HepG2 (cell line): ENCODE measurements around the gene PSMG3. TPM values are rescaled to one million over a fixed set of nuclear protein-coding genes. Genes with fewer than 3 reads are reported as not detected.

Experiments
- ATAC-seq: fragments of 200-7000 bp; cut with Tn5 transposase; 3 replicates; pipeline ENCODE4 v1.9.1; 2020; ENCODE audit warnings: mild to moderate bottlenecking, moderate library complexity
- BruUV-seq: library from RNA; stranded (reverse); fragments of 400-500 nt; replicated peaks from 2 replicates; lab custom pipeline; 2021; lab: Mats Ljungman, UMichigan
- CTCF ChIA-PET: fragments of 300-600 bp; formaldehyde crosslinking; extraction: SDS; loops from one replicate; lab custom pipeline; 2021; ENCODE audit warnings: low total read pairs, inconsistent platforms, low intra/inter-chr PET ratio; lab: Yijun Ruan, JAX
- POLR2A ChIA-PET: fragments of 350-600 bp; sonication (Branson Sonifier 250); formaldehyde crosslinking; loops from one replicate; lab custom pipeline; 2020; ENCODE audit warnings: antibody characterized with exemption, inconsistent platforms; lab: Yijun Ruan, JAX
- DNase-seq: peaks from one replicate; pipeline ENCODE4 v3.0.0-alpha.2; 2015; ENCODE audit warnings: low spot score
- FAIRE-seq: peaks from 3 replicates; lab custom pipeline; 2011; peaks lifted over from hg19 to GRCh38; lab: Jason Lieb, UNC
- H2AFZ ChIP-seq: one replicate; pipeline ENCODE4 v1.6.1; 2011; ENCODE audit warnings: low read length, inconsistent platforms
- H3K27ac ChIP-seq: fragments of 300-600 bp; 3 replicates; pipeline ENCODE4 v1.8.0; 2011; ENCODE audit warnings: mixed run types, mild to moderate bottlenecking, mixed read lengths, low read length, inconsistent platforms; ENCODE audit not compliant: insufficient read depth; ENCODE audit errors: extremely low read length
- H3K27me3 ChIP-seq, 2 experiments: fragments of 200-600 bp in 1 of 2; 2 replicates in 1 of 2; 3 replicates in 1 of 2; pipeline versions ENCODE4 v1.6.0 to v1.8.0; 2011; ENCODE audit warnings: low read length in 2 of 2, mild to moderate bottlenecking in 2 of 2, moderate library complexity in 2 of 2, inconsistent platforms in 1 of 2; ENCODE audit not compliant: insufficient read depth in 2 of 2, control insufficient read depth in 1 of 2
- H3K36me3 ChIP-seq, 2 experiments: fragments of 200-600 bp in 1 of 2; replicated peaks in 1 of 2; 2 replicates in 1 of 2; 3 replicates in 1 of 2; pipeline versions ENCODE4 v1.5.1 to v1.8.0; 2011; ENCODE audit warnings: low read length in 2 of 2, inconsistent platforms in 1 of 2; ENCODE audit not compliant: insufficient read depth in 2 of 2, control insufficient read depth in 1 of 2
- H3K4me1 ChIP-seq: 2 replicates; pipeline ENCODE4 v1.5.1; 2012; ENCODE audit warnings: low read length, inconsistent platforms; ENCODE audit not compliant: insufficient read depth
- H3K4me2 ChIP-seq: 2 replicates; pipeline ENCODE4 v1.6.0; 2011; ENCODE audit warnings: low read depth, low read length, inconsistent platforms
- H3K4me3 ChIP-seq, 3 experiments: fragments of 200-600 bp in 1 of 3; sonication (generic), shearing (Covaris generic) in 1 of 3; replicated peaks in 1 of 3; 2 replicates each; pipeline ENCODE4 v1.5.1; 2011 to 2016; ENCODE audit warnings: low read length in 3 of 3, inconsistent platforms in 2 of 3, low read depth in 2 of 3, mild to moderate bottlenecking in 2 of 3, control low read depth in 1 of 3, mixed read lengths in 1 of 3; ENCODE audit not compliant: insufficient read depth in 1 of 3
- H3K79me2 ChIP-seq: one replicate; pipeline ENCODE4 v1.6.1; 2011; ENCODE audit warnings: low read length, inconsistent platforms; ENCODE audit not compliant: insufficient read depth
- H3K9ac ChIP-seq: 2 replicates; pipeline ENCODE4 v1.6.0; 2011; ENCODE audit warnings: mild to moderate bottlenecking, low read depth, low read length, inconsistent platforms; ENCODE audit not compliant: insufficient read depth
- H3K9me3 ChIP-seq: 2 replicates; pipeline ENCODE4 v1.5.1; 2012; ENCODE audit warnings: mild to moderate bottlenecking, low read length
- H4K20me1 ChIP-seq: 2 replicates; pipeline ENCODE4 v1.6.0; 2011; ENCODE audit warnings: inconsistent platforms, mild to moderate bottlenecking, low read length, moderate library complexity; ENCODE audit not compliant: insufficient read depth
- ASH2L ChIP-seq: fragments of 300-600, 200-600 bp; sonication (generic); IDR thresholded peaks from 2 replicates; pipeline ENCODE4 v1.7.0; 2017; ENCODE audit warnings: low read depth, mild to moderate bottlenecking, moderate library complexity, mixed read lengths, low read length; ENCODE audit not compliant: insufficient read length
- DNMT3B ChIP-seq: conservative IDR thresholded peaks from 2 replicates; pipeline ENCODE4 v1.6.1; 2016; ENCODE audit warnings: missing biosample characterization, control low read depth
- GZF1 ChIP-seq: sonication (generic); formaldehyde crosslinking; IDR thresholded peaks from 2 replicates; pipeline ENCODE4 v1.5.1; 2020; ENCODE audit warnings: mild to moderate bottlenecking, missing genetic modification reagents
- RAD21 ChIP-seq: fragments of 450-650 bp; formaldehyde crosslinking; IDR thresholded peaks from 2 replicates; pipeline ENCODE4 v1.5.0; 2020; ENCODE audit warnings: mild to moderate bottlenecking
- ZBTB38 ChIP-seq: sonication (generic); formaldehyde crosslinking; IDR thresholded peaks from 2 replicates; pipeline ENCODE4 v1.5.1; 2020; ENCODE audit warnings: mild to moderate bottlenecking, missing genetic modification reagents
- ZFX ChIP-seq: sonication (generic); formaldehyde crosslinking; IDR thresholded peaks from 2 replicates; pipeline ENCODE4 v1.4.0; 2020; ENCODE audit warnings: mild to moderate bottlenecking, low read depth, missing genetic modification reagents, moderate library complexity
- ZNF501 ChIP-seq: sonication (generic); formaldehyde crosslinking; IDR thresholded peaks from 2 replicates; pipeline ENCODE4 v1.5.1; 2020; ENCODE audit warnings: mild to moderate bottlenecking, moderate library complexity, missing genetic modification reagents
- WGBS: methylation state at CpG from one replicate; pipeline ENCODE4 v1.1.6; 2017; ENCODE audit warnings: low lambda C conversion rate; 5-methylcytosine and 5-hydroxymethylcytosine counted together
- in situ Hi-C: cut with HindIII; loops from 2 replicates; pipeline ENCODE4 v1.10.0; 2017; ENCODE audit warnings: low pct_unique_long_range_greater_than_20kb; ENCODE audit not compliant: extremely low pct_ligation_motif_present
- intact Hi-C: fragments of 100-400 bp; cut with micrococcal nuclease; formaldehyde crosslinking; loops from one replicate; pipeline ENCODE4 v1.10.0; 2022; ENCODE audit not compliant: unreplicated experiment
- polyA plus RNA-seq, 8 experiments: library from polyadenylated mRNA; depleted of rRNA in 3 of 8; stranded (reverse) in 7 of 8; unstranded in 1 of 8; fragments of >200 nt; fragmentation: Illumina TruSeq in 4 of 8; extraction: Trizol in 4 of 8; gene quantifications; 2 replicates each; pipeline versions ENCODE4 v1.2.1 to v1.2.3, GENCODE V29; 2011 to 2016; ENCODE audit warnings: low read depth in 4 of 8, missing spikeins in 1 of 8, mixed read lengths in 1 of 8; ENCODE audit not compliant: insufficient read depth in 1 of 8
- total RNA-seq, 5 experiments: library from RNA; depleted of rRNA; stranded (reverse); fragments of >200 nt; fragmentation: Illumina TruSeq; extraction: Trizol; gene quantifications; 2 replicates each; pipeline ENCODE4 v1.2.3, GENCODE V29; 2016; ENCODE audit warnings: low read depth in 1 of 5
- TF ChIP-seq, protein P1 (sequence below): sonication (generic); formaldehyde crosslinking; IDR thresholded peaks from 2 replicates; pipeline ENCODE4 v1.8.1; 2023; ENCODE audit warnings: mild to moderate bottlenecking, inconsistent platforms, moderate library complexity, missing genetic modification reagents, borderline replicate concordance
- TF ChIP-seq, protein P2 (sequence below): fragments of 450-650 bp; IDR thresholded peaks from 2 replicates; pipeline ENCODE4 v1.6.1; 2017; ENCODE audit warnings: mild to moderate bottlenecking
- TF ChIP-seq, protein P3 (sequence below): sonication (generic); formaldehyde crosslinking; IDR thresholded peaks from 2 replicates; pipeline ENCODE4 v1.8.1; 2022; ENCODE audit warnings: mild to moderate bottlenecking, missing genetic modification reagents

The PSMG3 gene
- total and polyA plus RNA-seq, 2 of the 13 experiments (the other 11 are each of a cell fraction or from before 2014, with no cell fraction given): 29.6 to 48.4 TPM

DNA sequence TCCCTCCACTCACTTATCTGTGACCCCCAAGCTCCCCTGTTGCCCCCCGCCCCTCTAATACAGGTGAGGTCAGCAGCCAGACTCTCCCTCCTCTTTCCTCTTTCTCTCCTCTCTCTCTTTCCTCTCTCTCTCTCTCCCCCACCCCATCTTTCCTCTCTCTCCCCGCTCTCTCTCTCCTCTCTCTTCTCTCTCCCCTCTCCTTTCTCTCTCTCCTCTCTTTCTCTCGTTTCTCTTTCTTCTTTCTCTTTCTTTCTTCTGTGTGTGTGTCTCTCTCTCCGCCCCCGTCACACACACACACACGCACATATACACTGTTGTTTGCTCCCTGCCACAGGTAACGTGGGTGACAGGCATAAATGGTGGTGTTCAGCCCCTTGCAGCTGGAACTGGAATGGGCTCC lies 37.2 kb upstream of the PSMG3 start:
- no TSS peak for BruUV-seq
- no peak overlapping the region for H3K9ac ChIP-seq
- 21% methylated on average over 7 of the region's 7 CpGs for WGBS
- DNase-seq (no peak), ATAC-seq (no peak), FAIRE-seq (no peak)
- no peak overlapping the region for H3K4me3 ChIP-seq
- in situ Hi-C loops (no loop called here), intact Hi-C loops (no loop called here)
- POLR2A ChIA-PET: no interaction called here
- H3K4me2 ChIP-seq: no peak overlapping the region
- H4K20me1 ChIP-seq: no peaks in the 10 kb centered on the region
- H3K27ac ChIP-seq: no peak overlapping the region
- no peaks in the 10 kb centered on the region for H3K79me2 ChIP-seq
- peaks cover 16% of the 10 kb centered on the region for H3K4me1 ChIP-seq
- H2AFZ ChIP-seq: no peak overlapping the region
- TF ChIP-seq ZNF501 (CRISPR knock-in tag) (no peak), ZBTB38 (CRISPR knock-in tag) (no peak), ZFX (no peak), DNMT3B (CRISPR knock-in tag) (no peak), ASH2L (no peak), GZF1 (CRISPR knock-in tag) (no peak), RAD21 (CRISPR knock-in tag) (no peak)
- TF ChIP-seq, protein P1, sequence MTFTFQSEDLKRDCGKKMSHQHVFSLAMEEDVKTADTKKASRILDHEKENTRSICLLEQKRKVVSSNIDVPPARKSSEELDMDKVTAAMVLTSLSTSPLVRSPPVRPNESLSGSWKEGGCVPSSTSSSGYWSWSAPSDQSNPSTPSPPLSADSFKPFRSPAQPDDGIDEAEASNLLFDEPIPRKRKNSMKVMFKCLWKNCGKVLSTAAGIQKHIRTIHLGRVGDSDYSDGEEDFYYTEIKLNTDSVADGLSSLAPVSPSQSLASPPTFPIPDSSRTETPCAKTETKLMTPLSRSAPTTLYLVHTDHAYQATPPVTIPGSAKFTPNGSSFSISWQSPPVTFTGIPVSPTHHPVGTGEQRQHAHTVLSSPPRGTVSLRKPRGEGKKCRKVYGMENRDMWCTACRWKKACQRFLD (CRISPR knock-in tag): no peak
- TF ChIP-seq, protein P2, sequence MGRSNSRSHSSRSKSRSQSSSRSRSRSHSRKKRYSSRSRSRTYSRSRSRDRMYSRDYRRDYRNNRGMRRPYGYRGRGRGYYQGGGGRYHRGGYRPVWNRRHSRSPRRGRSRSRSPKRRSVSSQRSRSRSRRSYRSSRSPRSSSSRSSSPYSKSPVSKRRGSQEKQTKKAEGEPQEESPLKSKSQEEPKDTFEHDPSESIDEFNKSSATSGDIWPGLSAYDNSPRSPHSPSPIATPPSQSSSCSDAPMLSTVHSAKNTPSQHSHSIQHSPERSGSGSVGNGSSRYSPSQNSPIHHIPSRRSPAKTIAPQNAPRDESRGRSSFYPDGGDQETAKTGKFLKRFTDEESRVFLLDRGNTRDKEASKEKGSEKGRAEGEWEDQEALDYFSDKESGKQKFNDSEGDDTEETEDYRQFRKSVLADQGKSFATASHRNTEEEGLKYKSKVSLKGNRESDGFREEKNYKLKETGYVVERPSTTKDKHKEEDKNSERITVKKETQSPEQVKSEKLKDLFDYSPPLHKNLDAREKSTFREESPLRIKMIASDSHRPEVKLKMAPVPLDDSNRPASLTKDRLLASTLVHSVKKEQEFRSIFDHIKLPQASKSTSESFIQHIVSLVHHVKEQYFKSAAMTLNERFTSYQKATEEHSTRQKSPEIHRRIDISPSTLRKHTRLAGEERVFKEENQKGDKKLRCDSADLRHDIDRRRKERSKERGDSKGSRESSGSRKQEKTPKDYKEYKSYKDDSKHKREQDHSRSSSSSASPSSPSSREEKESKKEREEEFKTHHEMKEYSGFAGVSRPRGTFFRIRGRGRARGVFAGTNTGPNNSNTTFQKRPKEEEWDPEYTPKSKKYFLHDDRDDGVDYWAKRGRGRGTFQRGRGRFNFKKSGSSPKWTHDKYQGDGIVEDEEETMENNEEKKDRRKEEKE: no peak
- TF ChIP-seq, protein P3, sequence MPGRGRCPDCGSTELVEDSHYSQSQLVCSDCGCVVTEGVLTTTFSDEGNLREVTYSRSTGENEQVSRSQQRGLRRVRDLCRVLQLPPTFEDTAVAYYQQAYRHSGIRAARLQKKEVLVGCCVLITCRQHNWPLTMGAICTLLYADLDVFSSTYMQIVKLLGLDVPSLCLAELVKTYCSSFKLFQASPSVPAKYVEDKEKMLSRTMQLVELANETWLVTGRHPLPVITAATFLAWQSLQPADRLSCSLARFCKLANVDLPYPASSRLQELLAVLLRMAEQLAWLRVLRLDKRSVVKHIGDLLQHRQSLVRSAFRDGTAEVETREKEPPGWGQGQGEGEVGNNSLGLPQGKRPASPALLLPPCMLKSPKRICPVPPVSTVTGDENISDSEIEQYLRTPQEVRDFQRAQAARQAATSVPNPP (CRISPR knock-in tag): no peak
- peaks cover 11 to 64% of the 10 kb centered on the region in 2 experiments; a peak in 4 of 5 replicates for H3K27me3 ChIP-seq
- no peaks in the 10 kb centered on the region for H3K36me3 ChIP-seq
- CTCF ChIA-PET: no interaction called here
- H3K9me3 ChIP-seq: no peaks in the 10 kb centered on the region
